GM18868 (cell line): ENCODE results near the gene STRBP.
"Not testable (repeated sequence)": the region's sequence is repeated elsewhere in the genome, so short reads cannot be mapped to it uniquely, and the experiment has no call there.

Experiments
- ATAC-seq: cut with Tn5 transposase; IDR thresholded peaks from one replicate; pipeline ENCODE4 v1.9.1; 2021; ENCODE audit warnings: mild to moderate bottlenecking, moderate library complexity; ENCODE audit not compliant: unreplicated experiment

Gene STRBP

DNA sequence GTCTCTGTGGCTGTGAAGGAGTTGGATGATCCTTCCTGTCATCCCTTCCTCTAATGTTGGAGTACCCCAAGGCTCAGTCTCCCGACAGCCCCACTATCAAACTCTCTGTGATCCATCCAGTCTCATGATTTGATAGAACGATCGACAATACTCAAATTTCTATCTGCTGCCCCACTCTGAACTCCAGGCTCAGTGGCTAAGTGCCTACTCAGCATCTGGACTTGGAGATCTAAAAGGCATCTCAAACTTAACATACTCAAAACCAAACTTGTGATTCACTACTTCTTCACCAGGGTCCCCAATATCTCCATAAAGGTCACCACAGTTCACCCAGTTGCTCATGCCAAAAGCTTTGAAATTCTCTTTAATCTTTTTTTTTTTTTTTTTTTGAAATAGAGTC is 15.1 kb upstream of the STRBP start:
- no peak for ATAC-seq

DNA sequence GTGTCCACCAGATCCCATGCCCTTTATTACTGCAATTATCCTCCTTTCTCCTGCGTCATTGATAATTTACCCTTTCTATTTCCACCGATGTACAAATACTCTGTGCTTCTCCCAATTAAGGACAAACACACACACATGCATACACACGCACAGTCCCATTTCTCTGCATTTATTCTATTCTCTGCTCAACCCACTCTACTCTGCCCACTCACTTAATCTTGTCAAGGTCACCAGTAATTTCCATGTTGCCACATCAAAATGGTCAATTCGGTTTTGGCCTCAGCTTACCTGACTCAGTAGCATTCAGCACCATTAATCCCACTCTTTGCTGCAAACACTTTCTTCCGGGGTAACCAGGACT is 14.6 kb upstream of the STRBP start:
- no peak for ATAC-seq

DNA sequence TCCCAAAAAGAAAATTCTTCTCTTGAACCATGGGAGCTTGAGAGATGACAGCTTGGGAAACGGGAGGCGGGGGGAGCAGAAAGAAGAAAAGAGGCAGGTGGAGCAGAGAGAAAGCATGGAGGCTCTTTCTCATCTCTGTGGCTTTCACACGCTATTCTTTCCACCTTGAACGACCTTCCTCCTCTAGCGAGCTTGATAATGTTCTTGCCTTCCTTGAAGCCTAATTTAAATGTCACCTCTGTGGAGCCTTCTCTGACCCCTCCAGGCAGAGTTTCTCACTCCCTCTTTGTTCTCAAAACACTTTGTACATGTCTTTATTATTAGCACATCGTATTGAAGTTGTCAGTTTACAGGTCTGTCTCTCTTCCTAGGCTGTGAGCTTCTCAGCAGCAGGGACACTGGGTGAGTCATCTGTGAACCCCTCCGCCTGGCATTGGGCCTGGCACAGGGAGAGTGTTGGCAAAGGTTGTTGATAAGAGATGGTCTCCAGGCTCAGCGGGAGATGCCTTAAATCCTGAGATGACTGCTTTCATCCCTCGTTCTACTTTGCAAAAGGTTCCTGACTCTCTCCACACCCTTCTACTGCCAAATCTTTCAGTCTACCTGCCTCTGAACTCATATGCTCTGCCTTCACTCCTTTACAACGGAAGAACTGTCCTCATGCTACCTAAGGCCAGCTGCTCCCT is 14.1 kb upstream of the STRBP start:
- no peak for ATAC-seq

DNA sequence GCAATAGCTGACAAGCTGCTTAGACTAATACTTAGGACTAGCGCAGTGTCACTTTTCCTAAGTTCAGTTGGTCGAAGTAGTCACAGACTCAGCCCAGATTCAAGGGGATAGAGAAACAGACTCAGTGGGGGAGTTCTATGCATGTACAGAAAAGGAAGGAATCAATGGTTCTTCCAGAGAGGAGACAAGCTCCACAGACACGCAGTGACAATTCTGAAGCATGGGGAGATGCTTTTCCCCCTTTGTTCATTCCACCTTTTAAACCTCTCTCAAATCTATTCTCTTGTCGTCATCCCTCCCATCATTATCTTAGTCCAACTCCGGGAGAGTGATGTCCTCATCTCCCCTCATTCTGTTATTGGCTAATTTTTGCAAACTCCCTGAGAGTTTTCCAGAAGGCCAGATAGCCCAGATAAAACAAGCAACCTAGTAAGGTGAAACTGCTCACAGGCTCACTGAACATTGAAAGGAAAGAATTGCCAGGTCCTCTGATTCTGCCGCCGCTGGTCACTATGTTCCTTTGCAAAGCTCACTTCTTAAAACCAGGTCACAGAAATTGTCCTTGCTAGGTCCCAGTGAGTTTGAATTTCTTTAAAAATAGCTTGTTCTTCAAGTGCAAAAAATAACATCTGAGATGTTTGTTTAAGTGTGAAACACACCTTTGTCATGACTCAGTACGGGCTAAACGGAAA is 13.4 kb upstream of the STRBP start:
- ATAC-seq, result no peak

DNA sequence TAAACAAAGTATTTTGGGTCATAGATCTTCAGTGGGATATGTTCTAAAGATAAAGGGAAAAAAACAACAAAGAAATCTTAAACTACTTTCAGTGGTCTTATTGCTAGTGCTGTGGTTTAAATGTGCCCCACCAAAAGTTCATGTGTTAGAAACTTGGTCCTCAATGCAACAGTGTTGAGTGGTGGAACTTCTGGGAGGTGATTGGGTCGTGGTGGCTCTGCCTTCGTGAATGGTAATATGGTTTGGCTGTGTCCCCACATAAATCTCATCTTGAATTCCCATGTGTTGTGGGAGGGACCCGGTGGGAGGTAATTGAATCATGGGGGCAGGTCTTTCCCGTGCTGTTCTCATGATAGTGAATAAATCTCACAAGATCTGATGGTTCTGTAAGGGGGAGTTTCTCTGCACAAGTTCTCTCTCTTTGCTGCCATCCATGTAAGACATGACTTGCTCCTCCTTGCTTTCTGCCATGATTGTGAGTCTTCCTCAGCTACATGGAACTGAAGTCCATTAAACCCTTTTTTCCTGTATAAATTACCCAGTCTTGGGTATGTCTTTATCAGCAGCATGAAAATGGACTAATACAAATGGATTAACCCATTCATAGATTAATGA is 10.6 kb upstream of the STRBP start:
- ATAC-seq, result not testable (repeated sequence)

DNA sequence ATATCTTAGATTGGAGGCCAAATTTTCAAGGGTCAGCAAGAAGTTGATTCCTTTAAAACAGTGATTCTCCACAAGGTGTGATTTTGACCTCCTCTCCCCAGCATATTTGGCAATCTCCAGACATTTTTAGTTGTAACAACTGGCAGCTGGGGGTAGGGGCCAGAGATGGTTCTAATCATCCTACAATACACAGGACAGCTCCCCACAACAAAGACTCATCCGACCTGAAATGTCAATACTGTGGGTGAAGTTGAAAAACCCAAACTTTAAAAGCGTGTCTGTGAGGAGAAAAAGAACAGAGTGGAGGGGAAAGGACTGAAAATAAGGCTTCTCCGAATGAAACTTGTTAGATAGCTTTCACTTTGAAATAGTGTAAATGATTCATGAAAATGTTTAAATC is 10.0 kb upstream of the STRBP start:
- no peak for ATAC-seq

DNA sequence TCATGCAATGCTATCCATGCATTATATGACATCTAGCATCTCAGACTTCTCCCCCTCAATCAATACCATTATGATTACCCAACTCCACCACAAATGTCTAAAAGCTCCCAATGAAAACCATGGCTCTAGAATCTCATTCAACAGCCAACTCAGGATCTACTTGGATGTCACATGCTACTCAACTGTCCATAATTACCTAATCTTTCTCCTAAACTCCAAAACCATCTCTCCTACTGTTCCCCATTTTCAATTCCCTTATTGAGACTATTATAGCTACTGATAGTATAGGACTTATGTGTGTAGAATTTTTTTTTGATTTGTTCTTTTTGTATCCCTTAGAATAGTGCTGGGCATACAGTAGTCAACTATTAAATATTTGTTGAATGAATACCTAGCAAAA is 8.2 kb upstream of the STRBP start:
- ATAC-seq, result no peak

DNA sequence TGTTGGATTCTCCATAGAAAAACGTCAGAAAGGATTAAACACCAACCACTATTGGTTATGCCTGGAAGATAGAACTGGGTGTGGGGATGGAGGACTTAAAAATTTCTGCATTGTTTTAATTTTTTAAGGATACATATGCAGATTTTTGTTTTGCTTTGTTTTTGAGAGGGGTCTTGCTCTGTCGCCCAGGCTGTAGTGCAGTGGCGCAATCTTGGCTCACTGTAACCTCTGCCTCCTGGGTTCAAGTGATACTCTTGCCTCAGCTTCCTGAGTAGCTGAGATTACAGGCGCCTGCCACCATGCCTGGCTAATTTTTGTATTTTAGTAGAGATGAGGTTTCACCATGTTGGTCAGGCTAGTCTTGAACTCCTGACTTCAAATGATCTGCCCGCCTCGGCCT is 2.7 kb upstream of the STRBP start:
- ATAC-seq, result not testable (repeated sequence)

DNA sequence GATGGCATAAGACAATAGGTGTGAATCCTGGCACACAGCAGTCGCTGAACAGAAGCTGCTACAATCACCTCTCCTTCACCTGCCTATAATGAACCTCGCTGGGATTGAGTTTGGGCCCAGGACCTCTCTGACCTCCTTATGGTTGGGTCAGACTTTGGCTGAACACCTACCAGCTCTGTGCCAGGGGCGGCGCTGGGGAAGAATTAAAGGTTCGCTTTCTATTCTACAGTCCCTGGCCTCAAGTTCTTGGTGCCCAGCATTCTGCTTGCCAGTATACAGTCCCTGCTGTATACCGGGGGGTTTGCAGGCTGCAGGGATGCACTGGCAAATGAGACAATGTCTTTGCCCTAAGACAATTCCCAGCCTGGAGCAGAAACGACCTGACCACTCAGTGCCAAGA is 895 bp upstream of the STRBP start:
- ATAC-seq, result no peak

DNA sequence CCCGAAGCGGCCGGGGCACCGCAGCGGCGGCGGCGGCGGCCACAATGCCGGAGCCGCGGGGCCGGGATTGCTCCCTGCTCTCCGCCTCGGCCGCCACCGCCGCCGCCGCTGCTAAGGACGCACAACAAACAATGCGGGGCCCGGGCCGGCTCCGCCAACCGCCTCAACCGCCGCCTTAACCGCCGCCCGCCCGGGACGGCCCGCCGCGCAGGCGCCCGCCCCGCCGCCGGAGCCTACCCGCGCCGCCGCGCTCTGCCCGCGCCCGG is 254 bp downstream of the STRBP start:
- ATAC-seq, result no peak

DNA sequence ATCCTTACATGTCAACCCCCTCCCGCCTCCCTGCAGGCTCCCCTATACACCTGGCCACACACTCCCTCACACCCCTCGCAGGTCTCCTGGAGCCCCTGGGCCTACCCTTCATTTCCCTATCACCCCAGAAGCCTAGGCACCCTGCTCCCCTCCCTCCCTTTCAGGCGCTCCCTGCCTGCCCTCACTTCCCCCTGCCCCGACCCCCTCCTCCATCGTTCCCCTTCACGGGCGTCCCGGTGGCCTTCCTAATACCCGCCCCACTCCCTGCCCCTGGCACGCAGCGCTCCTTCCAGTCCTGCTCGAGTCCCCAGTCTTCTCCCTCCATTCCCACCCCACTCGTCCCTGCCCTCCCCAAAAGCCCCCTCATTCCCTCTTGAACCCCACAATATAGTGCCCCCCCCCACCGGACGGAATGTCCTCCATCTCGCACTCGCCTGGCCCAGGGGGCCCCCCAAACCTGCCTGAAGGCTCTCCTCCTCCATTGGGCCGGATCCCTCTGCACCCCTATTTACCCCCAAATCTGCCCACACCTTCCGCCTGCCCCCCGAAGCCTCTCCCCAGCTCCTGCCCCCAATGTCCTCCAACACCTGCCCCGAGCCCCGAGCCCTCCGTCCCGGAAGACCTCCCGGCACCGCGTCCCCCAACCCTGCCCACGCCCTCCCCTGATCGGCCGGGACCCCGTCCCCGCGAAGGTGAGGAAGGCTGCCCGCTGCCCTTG is 746 bp downstream of the STRBP start:
- ATAC-seq, result peak; percentile 1

DNA sequence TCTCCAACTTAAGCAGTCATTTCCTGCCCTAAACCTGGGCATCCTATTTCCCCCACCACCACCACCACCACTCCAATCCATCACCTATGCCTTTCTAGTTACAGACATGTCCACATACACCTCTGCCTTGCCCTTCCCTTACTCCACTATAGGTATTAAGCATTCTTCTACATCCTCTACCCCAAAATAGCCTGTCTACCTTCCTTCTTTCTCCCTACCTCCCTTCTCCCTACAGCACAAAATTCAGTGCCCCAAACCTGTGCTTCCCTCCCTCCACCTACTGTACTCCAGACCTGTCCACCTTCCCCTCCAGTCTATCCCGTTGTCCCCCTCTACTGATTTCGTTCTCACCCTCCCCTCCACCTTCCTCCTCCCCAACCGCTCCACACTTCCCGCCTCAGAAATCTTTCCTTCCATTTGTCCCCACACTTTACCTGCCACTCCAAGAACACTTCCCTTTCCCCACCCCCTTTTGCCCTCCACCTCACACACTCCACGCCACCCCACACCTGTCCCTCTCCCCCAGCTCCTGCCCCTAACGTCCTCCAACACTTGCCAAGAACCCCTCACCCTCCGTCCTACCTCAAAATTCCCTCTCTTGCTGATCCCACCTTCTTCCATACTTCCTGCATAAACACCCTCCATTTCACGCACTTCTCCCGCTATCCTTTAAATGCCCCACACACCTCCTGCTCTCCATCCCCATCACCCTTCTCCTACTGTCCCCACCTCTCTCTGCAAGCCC is 1.6 kb downstream of the STRBP start:
- no peak for ATAC-seq

DNA sequence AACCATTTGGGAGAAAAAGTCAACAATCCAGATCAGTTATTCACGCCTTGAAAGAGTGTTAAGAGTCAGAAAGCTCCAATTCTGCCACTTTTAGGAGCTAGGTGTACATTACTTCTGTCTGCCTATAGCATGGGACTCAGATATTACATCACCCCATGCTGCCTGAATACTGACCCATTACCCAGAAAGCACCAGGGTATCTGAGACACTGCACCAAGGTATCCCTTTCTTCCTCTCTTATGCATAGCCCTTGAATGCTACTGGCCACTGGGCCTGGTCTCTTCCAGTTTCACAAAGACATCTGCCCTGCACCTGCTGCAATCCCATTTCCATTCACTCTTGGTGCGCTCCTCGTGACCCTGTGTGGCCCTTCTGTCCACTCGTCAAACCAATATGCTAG is 2.6 kb downstream of the STRBP start:
- no peak for ATAC-seq

DNA sequence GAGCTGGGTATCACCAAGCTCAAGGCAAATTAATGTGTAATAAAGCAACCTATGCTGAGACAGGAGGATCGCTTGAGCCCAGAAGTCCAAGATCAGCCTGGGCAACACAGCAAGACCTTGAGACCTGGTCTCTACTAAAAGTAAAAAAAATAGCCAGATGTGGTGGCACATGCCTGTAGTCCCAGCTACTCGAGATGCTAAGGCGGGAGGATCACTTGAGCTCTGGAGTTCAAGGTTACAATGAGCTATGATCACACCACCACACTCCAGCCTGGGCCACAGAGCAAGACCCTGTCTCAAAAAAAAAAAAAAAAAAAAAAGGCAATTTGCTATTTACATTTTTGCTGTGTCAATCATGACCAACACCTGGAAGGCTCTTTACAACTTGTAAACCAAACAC is 5.2 kb downstream of the STRBP start:
- no peak for ATAC-seq

DNA sequence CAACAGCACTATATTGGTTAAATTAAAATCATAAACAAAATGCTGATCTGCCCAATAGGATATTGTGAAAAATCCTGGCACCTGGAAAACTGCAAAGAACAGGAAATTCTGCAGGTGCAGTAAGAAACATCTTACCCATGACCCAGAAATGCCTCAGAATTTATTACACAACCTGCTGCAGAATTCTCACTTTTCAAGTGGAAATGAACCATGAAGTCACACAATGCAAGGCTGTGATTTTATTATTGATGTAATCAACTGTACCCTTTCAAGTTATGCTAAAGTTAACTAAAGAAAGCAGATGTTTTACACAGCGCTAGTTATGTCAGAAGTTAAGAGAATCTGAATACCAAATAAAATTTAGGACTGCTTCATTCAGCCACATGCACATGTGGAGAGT is 6.0 kb downstream of the STRBP start:
- ATAC-seq, result no peak

DNA sequence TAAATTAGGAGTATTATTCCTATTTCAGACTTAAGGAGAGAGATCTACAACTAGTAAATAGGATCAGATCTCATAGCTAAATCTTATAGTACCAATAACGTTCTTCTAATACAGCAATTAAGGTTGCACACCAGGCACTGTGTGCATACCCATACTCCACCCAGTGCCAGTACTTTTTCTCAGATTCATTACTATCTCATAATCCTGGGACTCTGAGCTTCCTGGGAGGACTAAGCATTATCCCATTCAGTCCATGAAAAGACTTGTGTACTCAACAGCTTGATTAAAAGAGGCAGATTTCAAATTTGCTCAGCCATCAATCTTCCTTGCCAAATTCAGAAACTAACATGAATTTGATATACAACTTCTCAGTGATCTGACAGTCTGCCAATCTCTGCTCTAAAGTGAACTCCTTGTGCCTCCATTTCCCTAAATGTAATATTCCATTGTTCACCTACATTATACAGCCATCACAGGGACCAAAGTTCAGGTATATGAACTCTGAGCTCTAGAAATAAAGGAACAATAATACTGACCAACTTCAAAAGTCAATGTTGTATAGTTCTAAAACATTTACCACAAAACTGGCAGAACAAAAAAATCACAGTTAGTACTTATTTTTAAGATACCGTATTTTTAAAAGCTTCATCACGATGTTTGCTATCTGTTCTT is 7.2 kb downstream of the STRBP start:
- ATAC-seq, result no peak

DNA sequence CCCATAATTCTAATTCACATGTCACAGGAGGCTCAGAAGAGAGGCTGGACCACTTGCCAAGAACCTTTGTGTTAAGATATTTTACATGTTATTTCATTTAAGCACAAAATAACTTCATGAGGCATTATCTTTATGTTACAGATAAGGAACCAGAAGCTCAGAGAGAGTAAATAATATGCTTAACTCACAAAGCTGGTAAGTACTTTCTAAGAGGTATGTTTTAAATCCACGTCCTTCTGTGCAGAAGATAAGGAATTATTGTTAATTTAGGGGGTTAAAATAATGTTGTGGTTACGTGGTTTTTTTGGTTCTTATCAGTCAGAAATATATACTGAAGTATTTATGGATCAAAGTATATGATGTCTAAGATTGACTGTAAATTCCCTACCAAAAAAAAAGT is 8.0 kb downstream of the STRBP start:
- ATAC-seq, result no peak

DNA sequence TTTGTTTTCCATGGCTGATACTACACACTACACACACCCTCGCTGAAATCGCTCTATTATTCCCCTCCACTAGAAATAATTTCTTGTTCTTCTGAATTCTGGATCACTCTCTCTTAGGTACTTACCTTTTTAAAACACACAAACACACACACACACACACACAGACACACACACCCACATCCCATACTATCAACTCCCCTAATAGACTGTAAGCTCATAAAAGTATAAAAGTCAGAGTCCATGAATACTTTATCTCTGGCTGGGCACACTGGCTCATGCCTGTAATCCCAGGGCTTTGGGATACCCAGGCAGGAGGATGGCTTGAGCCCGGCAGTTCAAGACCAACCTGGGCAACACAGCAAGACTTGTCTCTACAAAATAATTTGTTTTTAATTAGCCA is 11.1 kb downstream of the STRBP start:
- no peak for ATAC-seq

DNA sequence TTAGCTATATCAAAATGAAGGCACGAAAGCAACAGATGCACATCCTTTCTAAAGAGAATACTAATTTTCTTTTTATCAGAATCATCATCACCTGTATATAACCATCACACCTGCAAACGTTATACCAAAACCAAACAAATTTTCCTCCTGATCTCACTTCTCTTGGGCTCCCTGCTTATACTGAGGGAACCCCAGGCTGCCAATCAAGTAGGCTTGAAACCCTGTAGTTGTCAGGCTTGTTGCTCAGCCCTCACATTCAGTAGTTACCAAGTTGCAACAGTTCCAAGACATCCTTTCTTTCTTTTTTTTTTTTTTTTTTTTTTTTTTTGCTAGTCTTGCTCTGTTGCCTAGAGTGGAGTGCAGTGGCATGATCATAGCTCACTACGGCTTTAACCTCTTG is 12.7 kb downstream of the STRBP start:
- no peak for ATAC-seq

DNA sequence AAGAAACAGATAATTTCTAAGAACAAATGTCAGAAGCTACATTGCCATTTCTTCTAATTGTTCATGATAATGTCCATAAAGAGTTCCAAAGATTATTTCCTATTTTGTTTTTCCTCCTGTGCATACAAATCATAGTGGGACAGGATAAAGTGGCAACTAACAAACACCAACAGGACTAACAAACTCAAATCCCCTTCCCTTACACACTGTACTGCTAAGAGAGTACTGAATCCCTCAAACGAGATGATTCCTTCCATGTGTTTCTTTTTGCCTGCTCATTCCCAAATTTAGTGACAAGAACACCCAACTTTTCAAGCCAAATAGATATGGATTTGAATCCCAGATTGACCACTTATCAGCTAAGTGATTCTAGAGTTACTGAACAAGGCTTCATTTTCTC is 15.2 kb downstream of the STRBP start:
- ATAC-seq, result no peak

DNA sequence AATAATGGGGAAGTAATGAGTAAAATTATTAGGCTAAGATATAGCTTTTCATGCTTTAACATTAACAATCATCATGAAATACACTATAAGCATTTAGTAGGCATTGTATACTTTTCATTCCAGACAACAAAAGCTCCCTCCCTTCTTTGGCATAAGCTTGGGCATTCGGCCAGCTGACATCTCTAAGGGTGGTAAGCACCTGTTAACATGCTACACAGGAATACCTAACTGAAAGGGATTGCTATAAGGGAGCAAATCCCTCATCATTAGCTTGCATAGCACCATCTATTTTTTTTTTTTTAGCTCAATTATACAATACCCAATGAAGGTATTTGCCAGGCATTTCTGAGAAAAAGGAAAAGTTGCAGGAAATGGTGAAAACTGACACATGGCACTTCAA is 16.6 kb downstream of the STRBP start:
- ATAC-seq, result no peak
